ENCODE measurements around the gene SCP2. TPM values are rescaled to one million over a fixed set of nuclear protein-coding genes. Genes with fewer than 3 reads are reported as not detected.

The SCP2 gene
- total RNA-seq, 1 experiment from 2014 or later = 97.5 TPM

DNA sequence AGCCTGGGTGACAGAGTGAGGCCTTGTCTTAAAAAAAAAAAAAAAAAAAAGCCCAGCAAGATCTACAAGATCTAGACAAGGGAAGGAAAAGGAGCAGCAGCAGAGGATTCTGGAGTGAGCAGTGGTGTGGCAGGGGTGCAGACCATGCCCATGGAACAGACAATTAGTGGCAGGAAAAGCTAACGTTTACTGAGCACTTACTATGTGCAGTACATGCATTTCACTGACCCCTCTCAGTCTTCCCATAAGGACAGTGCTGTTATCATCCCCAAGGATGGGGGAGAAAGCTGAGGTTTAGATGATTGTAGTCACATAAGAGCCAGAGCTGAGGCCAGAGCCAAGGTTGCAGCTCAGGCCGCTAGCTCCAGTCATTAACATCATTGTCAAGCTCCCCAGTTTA lies 140.8 kb downstream of the SCP2 start:
- Histone ChIP-seq H3K9me2 (replicated peaks; ENCODE audit: low read length) (no peaks in the 10 kb centered on the region), H3K9ac (ENCODE audit: low read length) (no peak overlapping the region), H3F3A (ENCODE audit: low read length, unreplicated experiment) (no peaks in the 10 kb centered on the region), H3K4me2 (ENCODE audit: low read length) (no peak overlapping the region), H3K9me3 (ENCODE audit: low read length) (no peaks in the 10 kb centered on the region), H2AFZ (ENCODE audit: low read length) (no peak overlapping the region), H3K27ac (ENCODE audit: low read length) (no peak overlapping the region), H3K4me3 (ENCODE audit: low read length) (no peak overlapping the region), H3K4me1 (ENCODE audit: insufficient read depth, low read length) (no peaks in the 10 kb centered on the region), H3K79me2 (ENCODE audit: low read length) (no peaks in the 10 kb centered on the region), H3K36me3 (ENCODE audit: low read depth, low read length) (no peaks in the 10 kb centered on the region), H3K27me3 (ENCODE audit: low read length) (no peaks in the 10 kb centered on the region), H4K20me1 (ENCODE audit: low read length) (no peaks in the 10 kb centered on the region)
- DNase-seq (no peak), ATAC-seq (no peak)
- ChIA-PET POLR2A (ENCODE audit: unreplicated experiment) (no interaction called here), CTCF (no interaction called here)
- no TSS peak for BruUV-seq (replicated peaks)
- TF ChIP-seq, protein P1, sequence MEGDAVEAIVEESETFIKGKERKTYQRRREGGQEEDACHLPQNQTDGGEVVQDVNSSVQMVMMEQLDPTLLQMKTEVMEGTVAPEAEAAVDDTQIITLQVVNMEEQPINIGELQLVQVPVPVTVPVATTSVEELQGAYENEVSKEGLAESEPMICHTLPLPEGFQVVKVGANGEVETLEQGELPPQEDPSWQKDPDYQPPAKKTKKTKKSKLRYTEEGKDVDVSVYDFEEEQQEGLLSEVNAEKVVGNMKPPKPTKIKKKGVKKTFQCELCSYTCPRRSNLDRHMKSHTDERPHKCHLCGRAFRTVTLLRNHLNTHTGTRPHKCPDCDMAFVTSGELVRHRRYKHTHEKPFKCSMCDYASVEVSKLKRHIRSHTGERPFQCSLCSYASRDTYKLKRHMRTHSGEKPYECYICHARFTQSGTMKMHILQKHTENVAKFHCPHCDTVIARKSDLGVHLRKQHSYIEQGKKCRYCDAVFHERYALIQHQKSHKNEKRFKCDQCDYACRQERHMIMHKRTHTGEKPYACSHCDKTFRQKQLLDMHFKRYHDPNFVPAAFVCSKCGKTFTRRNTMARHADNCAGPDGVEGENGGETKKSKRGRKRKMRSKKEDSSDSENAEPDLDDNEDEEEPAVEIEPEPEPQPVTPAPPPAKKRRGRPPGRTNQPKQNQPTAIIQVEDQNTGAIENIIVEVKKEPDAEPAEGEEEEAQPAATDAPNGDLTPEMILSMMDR (conservative IDR thresholded peaks at IDR 0.05; ENCODE audit: low read depth, low read length) = no peak
- no peak for TF ChIP-seq EZH2 (IDR thresholded peaks at IDR 0.05; ENCODE audit: low read length, unreplicated experiment)
- TF ChIP-seq EZH2phosphoT487 (IDR thresholded peaks at IDR 0.05; ENCODE audit: borderline replicate concordance, low read length) = no peak
- intact Hi-C loops (cut with micrococcal nuclease) = no loop called here

DNA sequence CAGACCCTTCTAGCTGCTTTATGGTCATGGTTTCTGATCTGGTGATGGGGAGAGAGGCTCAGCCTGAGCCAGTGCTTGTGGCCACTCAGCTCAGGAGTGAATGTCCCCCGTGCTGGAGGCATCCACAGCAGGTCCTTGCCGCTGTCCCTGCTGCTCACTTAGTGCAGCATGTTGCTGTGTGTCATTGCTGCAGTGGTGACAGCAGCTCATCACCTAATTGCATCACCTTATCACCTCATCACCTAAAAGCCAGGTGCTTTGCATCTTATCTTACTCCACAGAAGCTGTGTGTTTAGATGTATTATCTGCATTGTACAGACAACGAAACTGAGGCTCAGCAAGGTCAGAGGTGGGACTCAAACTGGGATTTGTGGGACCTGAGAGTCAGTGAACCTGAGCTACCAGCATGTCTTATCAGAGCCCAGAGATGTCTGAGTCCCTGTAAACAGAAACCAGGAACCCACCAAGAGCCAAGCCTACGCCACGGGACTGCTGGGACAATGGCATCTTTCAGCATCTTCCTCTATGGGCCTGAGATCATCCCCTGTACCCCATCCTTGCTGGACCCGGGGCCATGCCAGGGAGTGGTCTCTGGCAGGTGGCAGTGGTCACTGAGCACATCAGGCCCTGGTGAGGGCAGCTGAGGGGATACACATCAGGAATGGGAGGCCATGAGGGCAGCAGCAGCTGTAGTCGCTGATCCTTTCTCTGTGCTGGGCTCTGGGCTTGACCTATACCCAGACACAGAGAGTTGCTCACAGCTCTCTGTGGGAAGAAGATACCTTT lies 141.4 kb downstream of the SCP2 start:
- no peaks in the 10 kb centered on the region for H3K9me2 ChIP-seq (replicated peaks; ENCODE audit: low read length)
- no peak overlapping the region for H3K9ac ChIP-seq (ENCODE audit: low read length)
- H3K4me3 ChIP-seq (ENCODE audit: low read length) = no peak overlapping the region
- no peak overlapping the region for H2AFZ ChIP-seq (ENCODE audit: low read length)
- intact Hi-C loops (cut with micrococcal nuclease) = no loop called here
- no peaks in the 10 kb centered on the region for H4K20me1 ChIP-seq (ENCODE audit: low read length)
- ChIA-PET POLR2A (ENCODE audit: unreplicated experiment) (no interaction called here), CTCF (no interaction called here)
- H3K4me1 ChIP-seq (ENCODE audit: insufficient read depth, low read length) = no peaks in the 10 kb centered on the region
- H3K4me2 ChIP-seq (ENCODE audit: low read length) = no peak overlapping the region
- no peaks in the 10 kb centered on the region for H3K36me3 ChIP-seq (ENCODE audit: low read depth, low read length)
- H3K79me2 ChIP-seq (ENCODE audit: low read length) = no peaks in the 10 kb centered on the region
- BruUV-seq (replicated peaks) = no TSS peak
- ATAC-seq (no peak), DNase-seq (no peak)
- no peaks in the 10 kb centered on the region for H3F3A ChIP-seq (ENCODE audit: low read length, unreplicated experiment)
- H3K9me3 ChIP-seq (ENCODE audit: low read length) = no peaks in the 10 kb centered on the region
- H3K27ac ChIP-seq (ENCODE audit: low read length) = no peak overlapping the region
- TF ChIP-seq EZH2 (IDR thresholded peaks at IDR 0.05; ENCODE audit: low read length, unreplicated experiment) = no peak
- no peak for TF ChIP-seq EZH2phosphoT487 (IDR thresholded peaks at IDR 0.05; ENCODE audit: borderline replicate concordance, low read length)
- TF ChIP-seq, protein P1 (conservative IDR thresholded peaks at IDR 0.05; ENCODE audit: low read depth, low read length) = no peak
- H3K27me3 ChIP-seq (ENCODE audit: low read length) = no peaks in the 10 kb centered on the region

DNA sequence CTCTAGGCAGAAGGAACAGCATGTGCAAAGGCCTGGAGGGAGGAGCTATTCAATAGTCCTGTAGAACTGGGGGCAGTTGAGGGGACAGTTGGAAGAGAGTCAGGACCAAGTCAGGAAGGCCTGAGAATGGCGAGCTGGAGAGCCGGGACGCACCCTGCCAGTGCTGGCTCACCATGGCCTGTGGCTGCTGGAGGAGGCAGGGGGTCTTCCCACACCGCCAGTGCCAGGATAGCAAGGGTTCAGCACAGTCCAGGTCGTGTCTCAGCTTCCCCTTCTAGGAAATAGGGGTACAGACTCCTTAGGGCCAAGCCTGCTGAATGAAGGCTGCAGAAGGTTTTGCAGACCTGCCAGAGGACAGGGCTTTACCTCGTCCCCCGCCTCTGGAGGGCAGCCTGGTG lies 142.2 kb downstream of the SCP2 start:
- CTCF ChIA-PET = no interaction called here

More for the DNA sequence above, 142.2 kb downstream of the SCP2 start:
- no TSS peak for BruUV-seq (replicated peaks)
- no peaks in the 10 kb centered on the region for H3K9me2 ChIP-seq (replicated peaks; ENCODE audit: low read length)
- no peaks in the 10 kb centered on the region for H4K20me1 ChIP-seq (ENCODE audit: low read length)
- no peaks in the 10 kb centered on the region for H3K4me1 ChIP-seq (ENCODE audit: insufficient read depth, low read length)
- no peaks in the 10 kb centered on the region for H3K79me2 ChIP-seq (ENCODE audit: low read length)
- H3F3A ChIP-seq (ENCODE audit: low read length, unreplicated experiment) = no peaks in the 10 kb centered on the region
- H3K36me3 ChIP-seq (ENCODE audit: low read depth, low read length) = no peaks in the 10 kb centered on the region
- H3K4me3 ChIP-seq (ENCODE audit: low read length) = no peak overlapping the region
- DNase-seq (no peak), ATAC-seq (no peak)
- intact Hi-C loops (cut with micrococcal nuclease) = no loop called here
- POLR2A ChIA-PET (ENCODE audit: unreplicated experiment) = no interaction called here
- no peak overlapping the region for H2AFZ ChIP-seq (ENCODE audit: low read length)
- H3K27me3 ChIP-seq (ENCODE audit: low read length) = no peaks in the 10 kb centered on the region
- no peak overlapping the region for H3K4me2 ChIP-seq (ENCODE audit: low read length)
- no peak overlapping the region for H3K9ac ChIP-seq (ENCODE audit: low read length)
- TF ChIP-seq EZH2 (IDR thresholded peaks at IDR 0.05; ENCODE audit: low read length, unreplicated experiment) (no peak), EZH2phosphoT487 (IDR thresholded peaks at IDR 0.05; ENCODE audit: borderline replicate concordance, low read length) (no peak)
- TF ChIP-seq, protein P1 (conservative IDR thresholded peaks at IDR 0.05; ENCODE audit: low read depth, low read length) = no peak
- H3K27ac ChIP-seq (ENCODE audit: low read length) = no peak overlapping the region
- no peaks in the 10 kb centered on the region for H3K9me3 ChIP-seq (ENCODE audit: low read length)

Data from PC-3 (cell line).